ENCODE results near the gene FGR. TPM values are rescaled to one million over a fixed set of nuclear protein-coding genes. Genes with fewer than 3 reads are reported as not detected.

The FGR gene
- polyA plus RNA-seq, 12 donors = 0.96 to 8.5 (median 1.9) TPM; not detected in 2

DNA sequence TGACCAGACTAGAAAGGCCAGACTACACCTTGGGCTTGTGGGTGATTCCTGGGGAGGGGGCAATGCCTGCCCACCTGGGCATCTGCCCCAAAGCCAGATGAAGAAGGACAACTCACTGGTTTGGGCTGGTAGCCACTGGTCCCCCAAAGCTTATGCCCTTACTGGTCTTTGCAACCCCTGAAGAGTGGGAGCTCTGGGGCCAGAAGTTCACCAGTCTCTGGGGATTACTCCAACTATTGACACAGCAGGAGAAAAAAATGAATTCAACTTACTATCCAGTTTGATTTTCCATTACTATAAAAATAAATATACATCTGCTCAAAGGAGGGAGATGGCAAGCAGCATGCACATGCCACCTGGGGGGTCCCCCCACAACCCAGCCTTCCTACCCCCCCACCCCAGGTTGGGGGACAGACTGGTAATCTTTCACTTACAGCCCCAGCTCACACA is 33.6 kb downstream of the FGR start:
- no peak for DNase-seq

DNA sequence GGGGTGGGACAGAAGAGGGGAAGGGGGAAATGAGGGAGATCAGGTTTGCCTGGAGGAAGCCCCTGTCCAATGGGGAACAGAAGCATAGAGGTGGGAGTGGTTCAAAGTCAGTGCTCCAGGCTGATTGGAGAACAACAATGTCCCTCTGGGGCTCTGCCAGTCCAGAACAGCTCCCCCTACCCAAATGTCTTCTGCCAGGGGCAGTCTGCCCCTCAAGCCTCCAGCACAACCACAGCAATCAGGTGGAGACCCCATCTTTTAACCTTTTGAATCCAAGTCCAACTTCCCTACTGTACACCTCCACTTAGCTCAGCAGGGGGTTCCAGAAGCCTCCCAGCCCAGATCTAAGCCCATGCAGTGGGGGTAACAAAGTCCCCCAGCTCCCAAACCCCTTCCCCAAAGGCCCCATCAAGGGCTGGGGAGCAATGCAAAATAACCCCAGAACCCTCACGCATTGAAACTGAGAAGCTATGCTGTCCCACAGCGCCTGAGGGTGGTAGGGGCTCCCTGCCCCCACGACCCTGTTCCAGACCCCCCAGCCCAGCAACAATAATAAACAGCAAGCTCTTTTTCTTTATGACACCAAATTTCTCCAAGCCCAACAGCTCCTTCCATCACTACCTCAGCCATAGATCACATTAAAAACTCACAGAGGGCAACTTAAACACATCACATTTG is 34.3 kb downstream of the FGR start:
- DNase-seq = no peak

GRCh38 chr1:27599605-27600497 is 35.1 kb downstream of the FGR start:
- DNase-seq = no peak

DNA sequence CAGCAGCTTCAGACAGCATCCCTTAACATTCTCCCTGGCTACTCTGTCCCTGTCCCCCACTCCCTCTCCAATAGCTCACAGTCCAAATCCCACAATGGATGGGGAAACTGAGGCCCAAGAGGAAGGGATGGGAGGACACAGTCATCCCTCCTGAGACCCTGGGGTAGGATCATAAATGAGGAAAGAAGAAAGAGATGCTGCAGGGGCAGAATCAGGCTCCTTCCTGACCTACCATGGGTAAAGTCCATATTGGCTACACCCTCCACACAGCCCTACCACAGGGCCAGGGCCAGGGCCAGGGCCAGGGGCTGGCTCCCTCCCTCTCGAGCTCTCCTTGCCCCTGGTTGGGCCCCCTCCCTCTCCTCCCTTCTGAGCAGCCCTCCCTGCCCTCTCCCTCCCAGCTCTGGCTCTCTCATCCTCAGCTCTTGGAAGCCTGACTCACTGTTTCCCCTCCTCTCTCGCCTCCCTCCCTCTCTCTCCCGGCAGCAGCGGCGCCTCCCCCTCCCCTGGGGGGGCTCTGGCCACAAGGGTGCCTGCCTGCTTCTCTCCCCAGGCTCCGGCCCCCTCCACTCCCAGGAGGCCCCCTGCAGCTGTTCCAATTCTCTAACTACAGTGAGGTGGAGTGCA is 36.0 kb downstream of the FGR start:
- DNase-seq = peak; percentile 89

GRCh38 chr1:27598295-27598687 is 36.7 kb downstream of the FGR start:
- no peak for DNase-seq

- DNase-seq = no peak
Observed at GRCh38 chr1:27597516-27598294, 37.3 kb downstream of the FGR start.

DNA sequence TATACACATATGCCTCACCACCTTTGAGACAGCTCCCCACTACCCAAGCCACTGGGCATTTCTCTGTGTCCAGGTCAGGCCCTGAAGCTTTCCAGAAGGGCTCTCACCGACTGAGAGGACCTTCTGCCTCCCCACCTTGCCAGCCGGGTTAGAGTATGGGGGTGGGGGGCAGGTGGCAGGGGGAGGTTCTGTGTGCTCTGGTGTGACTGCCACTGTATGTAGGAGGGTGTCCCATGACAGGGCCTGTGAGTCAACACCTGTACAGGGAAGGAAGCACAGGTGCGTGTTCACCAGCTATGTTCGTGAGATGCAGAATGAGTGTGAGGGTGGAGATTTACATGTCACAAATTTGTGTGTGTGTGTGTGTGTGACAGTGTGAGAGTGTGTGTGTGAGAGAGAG is 38.0 kb downstream of the FGR start:
- DNase-seq = no peak

DNA sequence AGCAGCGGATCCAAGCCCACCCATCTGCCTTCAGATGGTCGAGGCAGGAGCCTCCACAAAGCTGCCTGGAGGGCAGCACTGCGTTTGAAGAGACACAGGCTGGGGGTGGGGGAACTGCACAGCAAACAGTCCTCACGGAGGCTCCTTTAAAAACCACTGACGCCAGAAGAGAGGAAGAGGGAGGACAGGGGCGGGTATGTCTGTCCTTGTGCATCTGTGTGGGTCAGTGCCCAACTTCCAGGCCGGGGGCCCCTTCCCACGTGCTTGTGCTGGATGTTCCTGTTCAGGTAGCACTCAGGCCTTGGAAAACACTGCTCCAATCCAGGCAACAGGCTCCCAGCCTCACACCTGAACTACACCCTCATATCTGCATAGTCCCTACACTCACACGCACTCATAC is 38.7 kb downstream of the FGR start:
- DNase-seq = no peak

GRCh38 chr1:27595597-27595996 is 39.4 kb downstream of the FGR start:
- no peak for DNase-seq

DNA sequence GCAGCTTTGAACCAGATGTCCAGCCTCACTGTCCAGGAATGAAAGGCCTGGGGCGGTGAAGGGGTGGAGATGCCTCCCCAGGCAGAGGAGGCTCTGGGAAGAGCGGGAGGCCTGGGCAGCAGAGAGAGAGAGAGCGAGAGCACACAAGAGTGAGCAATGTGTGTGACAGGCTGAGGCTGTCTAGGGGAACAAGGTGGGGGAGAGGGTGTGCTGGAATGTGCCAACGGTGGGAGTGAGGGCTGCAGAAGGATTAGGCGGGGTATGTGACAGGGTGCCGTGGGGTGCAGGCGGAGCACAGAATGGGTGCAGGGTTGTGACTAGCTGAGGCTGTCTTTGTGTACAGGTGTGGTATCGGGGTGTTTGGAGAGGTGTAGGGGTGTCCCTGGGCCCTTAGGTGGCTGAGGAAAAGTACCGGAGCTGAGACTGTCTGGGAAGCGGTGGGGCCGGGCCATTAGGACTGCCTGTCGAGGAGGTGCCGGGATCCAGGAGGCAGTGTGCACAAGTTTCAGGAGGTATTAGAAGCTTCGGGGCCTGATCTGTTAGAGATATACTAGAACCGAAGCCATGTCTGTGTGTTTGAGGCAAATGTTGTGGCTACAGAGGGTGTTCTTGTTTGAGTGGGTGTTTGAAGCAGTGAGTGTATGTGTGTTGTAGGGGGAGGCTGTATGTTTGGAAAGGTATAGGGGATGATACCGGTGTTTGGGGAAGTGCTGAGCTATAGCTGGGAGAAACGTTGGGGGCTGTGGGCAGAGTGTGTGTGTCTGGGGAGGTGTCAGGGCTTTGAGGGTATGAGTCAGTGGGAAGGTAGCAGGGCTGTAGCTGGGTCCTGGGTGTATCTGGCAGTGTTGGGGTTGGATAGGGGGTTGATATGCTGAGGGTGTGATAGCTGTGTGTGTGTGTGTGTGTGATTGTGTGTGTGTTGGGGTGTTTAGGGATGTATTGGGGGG is 40.1 kb downstream of the FGR start:
- DNase-seq = no peak

- no peak for DNase-seq
Observed at GRCh38 chr1:27593678-27594563, 41.1 kb downstream of the FGR start.

DNA sequence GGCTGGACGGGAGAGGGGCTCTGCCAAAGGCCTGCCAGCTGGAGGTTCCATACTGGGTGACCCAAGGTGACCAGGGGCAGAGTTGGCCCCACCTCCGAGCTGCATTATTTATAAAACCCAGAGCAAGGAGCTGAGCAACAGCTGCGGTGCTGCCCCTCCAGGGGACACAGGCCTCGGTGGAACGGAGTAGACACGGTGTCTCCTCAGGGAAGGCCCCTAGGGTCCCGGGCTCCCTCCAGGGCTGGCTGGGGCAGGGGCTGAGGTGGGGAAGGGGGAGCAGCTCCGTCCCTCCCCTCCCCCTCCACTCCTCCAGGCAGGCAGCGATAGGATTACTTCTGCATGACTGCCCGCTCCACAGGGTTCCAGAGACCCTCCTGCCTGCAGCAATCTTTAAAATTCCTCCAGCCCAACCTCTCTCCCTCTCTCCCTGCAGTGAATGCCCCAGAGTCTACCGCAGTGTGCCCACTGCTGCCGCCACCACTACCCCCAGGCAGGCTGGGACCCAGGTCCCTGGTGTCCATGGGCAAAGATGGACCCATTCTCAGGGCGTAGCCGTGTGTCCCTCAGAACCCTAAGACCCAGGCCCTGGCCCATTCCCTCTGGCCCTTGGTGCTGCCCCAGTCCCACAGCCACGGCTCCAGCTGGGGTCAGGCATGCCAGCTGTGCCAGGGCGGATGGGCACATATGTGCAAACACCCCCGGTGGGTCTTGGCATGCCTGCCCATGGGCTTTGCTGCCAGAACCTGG is 41.9 kb downstream of the FGR start:
- DNase-seq = no peak

- DNase-seq = no peak
Observed at GRCh38 chr1:27592232-27592930, 42.6 kb downstream of the FGR start.

DNA sequence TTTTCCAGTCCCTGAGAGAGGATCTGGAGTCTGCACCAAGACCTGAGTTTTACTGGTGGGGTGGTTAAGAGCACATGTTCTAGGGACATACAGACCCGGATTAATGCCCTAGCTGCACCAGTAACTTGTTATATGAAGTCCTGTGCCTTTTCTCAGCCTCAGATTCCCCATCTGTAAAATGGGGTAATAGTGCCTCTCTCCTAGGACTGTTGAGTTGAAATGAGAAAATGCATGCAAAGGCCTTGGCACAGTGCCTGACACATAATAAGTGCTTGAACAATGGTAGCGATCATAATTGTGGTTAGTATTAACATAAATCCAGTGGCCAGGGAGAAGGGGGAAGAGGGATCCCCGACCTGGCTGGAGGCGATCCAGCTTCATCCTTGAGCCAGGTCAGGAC is 43.4 kb downstream of the FGR start:
- no peak for DNase-seq

DNA sequence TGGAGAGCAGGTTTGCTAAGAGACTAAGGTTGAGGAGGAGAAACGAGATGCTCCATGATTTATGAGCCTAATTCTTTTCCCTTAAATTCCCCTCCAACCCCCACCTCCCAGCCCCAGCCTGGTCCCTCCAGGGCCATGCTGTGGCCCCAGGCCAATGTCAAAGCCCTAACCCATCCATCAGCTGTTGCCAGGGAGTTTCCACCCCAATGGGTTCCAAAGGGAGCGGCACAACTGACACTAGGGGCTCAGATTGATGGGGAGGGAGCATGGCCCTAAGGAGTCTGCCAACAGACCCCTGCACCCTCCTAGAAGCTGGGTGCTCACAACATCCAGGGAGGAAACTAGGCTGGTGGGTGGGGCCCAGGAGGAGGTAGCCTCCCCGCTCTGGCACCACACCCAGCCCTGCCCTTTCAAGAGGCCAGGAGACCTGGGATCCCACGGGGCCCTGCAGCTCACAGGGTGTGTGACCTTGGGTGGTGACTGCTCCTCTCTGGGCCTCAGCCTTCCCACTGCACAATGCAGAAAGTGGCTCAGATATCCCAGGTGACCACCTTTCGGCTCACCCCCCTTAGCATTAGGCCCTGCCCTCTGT is 44.0 kb downstream of the FGR start:
- DNase-seq = no peak

DNA sequence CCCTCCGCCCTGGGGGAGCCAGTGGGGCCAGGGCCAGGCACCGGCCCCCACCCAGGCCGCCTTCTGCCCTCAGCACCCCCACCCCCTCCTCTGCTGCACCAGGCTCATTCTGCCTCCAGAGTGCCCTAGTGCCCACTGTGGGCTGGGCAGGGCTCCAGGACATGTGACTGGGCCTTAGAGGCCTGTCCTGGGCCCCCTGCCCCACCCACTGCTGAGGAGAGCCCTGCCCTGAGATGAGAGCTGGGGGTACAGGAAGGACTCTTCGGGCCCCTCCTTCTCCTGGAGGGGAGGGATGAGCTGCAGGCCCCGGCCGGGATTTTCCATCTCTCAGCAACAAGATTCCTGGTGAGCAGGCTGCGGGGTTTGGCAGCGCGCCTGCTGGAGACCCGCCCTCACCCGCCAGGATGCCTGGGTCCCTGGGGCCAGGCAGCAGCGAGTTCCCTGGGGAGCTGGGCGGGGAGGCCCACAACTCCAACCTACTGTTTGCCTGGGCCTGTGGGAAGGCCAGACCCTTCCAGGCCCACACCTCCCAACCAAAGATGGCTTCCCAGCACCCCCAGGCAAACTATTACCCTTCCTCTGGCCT is 45.1 kb downstream of the FGR start:
- no peak for DNase-seq

GRCh38 chr1:27589441-27589840 is 45.5 kb downstream of the FGR start:
- no peak for DNase-seq
